ENCODE data around the gene MAPK8IP2. TPM values are rescaled to one million over a fixed set of nuclear protein-coding genes. Genes with fewer than 3 reads are reported as not detected.
A peak's percentile ranks its signal among the peaks of the same experiment; 100 is the strongest.

The MAPK8IP2 gene
- total and polyA plus RNA-seq, 2 of the 13 experiments (the other 11 are each of a cell fraction or from before 2014, with no cell fraction given): 1.3 to 2.6 TPM

DNA sequence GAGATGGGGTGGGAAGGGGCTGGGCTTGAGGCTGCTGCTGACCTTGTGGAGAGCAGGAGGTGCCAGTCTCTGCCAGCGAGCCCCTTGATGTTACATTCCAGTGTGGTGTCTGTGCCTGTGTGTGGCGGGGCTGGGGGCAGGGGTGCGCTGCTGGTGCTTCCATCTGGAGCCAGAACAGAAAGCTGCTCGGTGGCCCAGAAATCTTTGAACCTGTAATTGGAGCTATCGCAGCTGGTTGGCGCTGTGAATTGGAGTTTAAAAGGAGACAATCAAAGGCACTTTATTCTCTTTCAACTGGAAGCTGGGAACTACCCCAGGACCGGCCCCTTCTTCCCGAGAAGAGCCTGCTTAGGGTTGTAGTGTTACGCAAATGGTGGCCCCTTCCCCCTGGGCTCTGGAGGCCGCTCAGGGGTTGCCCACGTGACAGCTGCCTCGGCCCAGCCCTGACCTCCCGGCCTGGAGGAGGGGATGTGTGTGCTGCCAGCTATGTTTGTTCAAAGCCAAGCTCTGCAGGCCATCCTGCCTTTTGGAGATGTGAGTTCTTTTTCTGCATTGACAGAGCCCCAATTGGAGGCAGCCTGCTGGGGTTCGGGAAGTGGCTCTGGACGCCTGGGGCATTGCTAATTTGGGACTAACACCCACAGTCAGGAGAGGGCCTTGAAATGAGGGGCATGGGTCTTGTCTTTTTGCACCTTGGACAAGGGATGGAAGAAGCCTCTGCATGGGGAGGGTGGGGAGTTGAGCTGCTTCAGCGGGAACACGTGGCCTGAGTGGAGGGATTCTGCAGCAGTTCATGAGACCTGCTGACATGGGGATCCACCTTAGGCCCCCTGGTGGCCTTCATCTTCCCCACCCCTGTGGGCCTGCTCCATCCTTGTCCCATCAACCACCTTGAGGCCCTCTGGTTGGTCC lies 41.4 kb downstream of the MAPK8IP2 start (continued):
- TF ChIP-seq TRIM24 (CRISPR knock-in tag; IDR thresholded peaks at IDR 0.05) (no peak), AKAP8 (CRISPR knock-in tag; IDR thresholded peaks at IDR 0.05) (no peak), GATA4 (IDR thresholded peaks at IDR 0.05; ENCODE audit: borderline replicate concordance, low read depth) (no peak), HOXA5 (CRISPR knock-in tag; IDR thresholded peaks at IDR 0.05) (peak; percentile 84), HOXA7 (CRISPR knock-in tag; IDR thresholded peaks at IDR 0.05) (no peak), HIVEP1 (CRISPR knock-in tag; IDR thresholded peaks at IDR 0.05) (peak; percentile 87), NFIB (CRISPR knock-in tag; IDR thresholded peaks at IDR 0.05; ENCODE audit: borderline replicate concordance) (no peak), ZNF296 (CRISPR knock-in tag; conservative IDR thresholded peaks at IDR 0.05) (0 out of 2 replicates have a peak, but pooled peaks have one; percentile 15), ZNF616 (CRISPR knock-in tag; IDR thresholded peaks at IDR 0.05; ENCODE audit: low read depth) (no peak), BRD4 (CRISPR knock-in tag; IDR thresholded peaks at IDR 0.05) (no peak), PHB2 (IDR thresholded peaks at IDR 0.05; ENCODE audit: partially characterized antibody) (no peak), CC2D1A (CRISPR knock-in tag; IDR thresholded peaks at IDR 0.05) (no peak), HNRNPH1 (optimal IDR thresholded peaks at IDR 0.05; ENCODE audit: low read depth, low read length) (no peak), ZMYM2 (CRISPR knock-in tag; IDR thresholded peaks at IDR 0.05) (no peak), ZBTB3 (CRISPR knock-in tag; IDR thresholded peaks at IDR 0.05; ENCODE audit: borderline replicate concordance, low read depth) (no peak), SAP130 (CRISPR knock-in tag; IDR thresholded peaks at IDR 0.05; ENCODE audit: low read depth) (peak; percentile 87), PAWR (CRISPR knock-in tag; IDR thresholded peaks at IDR 0.05; ENCODE audit: borderline replicate concordance) (no peak), ZNF883 (CRISPR knock-in tag; IDR thresholded peaks at IDR 0.05; ENCODE audit: not compliant biosample characterization) (peak; percentile 3)
- TF ChIP-seq, protein P1, sequence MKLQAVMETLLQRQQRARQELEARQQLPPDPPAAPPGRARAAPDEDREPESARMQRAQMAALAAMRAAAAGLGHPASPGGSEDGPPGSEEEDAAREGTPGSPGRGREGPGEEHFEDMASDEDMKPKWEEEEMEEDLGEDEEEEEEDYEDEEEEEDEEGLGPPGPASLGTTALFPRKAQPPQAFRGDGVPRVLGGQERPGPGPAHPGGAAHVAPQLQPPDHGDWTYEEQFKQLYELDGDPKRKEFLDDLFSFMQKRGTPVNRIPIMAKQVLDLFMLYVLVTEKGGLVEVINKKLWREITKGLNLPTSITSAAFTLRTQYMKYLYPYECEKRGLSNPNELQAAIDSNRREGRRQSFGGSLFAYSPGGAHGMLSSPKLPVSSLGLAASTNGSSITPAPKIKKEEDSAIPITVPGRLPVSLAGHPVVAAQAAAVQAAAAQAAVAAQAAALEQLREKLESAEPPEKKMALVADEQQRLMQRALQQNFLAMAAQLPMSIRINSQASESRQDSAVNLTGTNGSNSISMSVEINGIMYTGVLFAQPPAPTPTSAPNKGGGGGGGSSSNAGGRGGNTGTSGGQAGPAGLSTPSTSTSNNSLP (IDR thresholded peaks at IDR 0.05; ENCODE audit: low read depth, low read length): peak; percentile 25; the same call in 1 of the 2 replicates
- TF ChIP-seq, protein P2, sequence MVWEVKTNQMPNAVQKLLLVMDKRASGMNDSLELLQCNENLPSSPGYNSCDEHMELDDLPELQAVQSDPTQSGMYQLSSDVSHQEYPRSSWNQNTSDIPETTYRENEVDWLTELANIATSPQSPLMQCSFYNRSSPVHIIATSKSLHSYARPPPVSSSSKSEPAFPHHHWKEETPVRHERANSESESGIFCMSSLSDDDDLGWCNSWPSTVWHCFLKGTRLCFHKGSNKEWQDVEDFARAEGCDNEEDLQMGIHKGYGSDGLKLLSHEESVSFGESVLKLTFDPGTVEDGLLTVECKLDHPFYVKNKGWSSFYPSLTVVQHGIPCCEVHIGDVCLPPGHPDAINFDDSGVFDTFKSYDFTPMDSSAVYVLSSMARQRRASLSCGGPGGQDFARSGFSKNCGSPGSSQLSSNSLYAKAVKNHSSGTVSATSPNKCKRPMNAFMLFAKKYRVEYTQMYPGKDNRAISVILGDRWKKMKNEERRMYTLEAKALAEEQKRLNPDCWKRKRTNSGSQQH (CRISPR knock-in tag; IDR thresholded peaks at IDR 0.05; ENCODE audit: low read depth): no peak
- TF ChIP-seq, protein P3, sequence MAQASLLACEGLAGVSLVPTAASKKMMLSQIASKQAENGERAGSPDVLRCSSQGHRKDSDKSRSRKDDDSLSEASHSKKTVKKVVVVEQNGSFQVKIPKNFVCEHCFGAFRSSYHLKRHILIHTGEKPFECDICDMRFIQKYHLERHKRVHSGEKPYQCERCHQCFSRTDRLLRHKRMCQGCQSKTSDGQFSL (CRISPR knock-in tag; IDR thresholded peaks at IDR 0.05): no peak
- TF ChIP-seq, protein P4, sequence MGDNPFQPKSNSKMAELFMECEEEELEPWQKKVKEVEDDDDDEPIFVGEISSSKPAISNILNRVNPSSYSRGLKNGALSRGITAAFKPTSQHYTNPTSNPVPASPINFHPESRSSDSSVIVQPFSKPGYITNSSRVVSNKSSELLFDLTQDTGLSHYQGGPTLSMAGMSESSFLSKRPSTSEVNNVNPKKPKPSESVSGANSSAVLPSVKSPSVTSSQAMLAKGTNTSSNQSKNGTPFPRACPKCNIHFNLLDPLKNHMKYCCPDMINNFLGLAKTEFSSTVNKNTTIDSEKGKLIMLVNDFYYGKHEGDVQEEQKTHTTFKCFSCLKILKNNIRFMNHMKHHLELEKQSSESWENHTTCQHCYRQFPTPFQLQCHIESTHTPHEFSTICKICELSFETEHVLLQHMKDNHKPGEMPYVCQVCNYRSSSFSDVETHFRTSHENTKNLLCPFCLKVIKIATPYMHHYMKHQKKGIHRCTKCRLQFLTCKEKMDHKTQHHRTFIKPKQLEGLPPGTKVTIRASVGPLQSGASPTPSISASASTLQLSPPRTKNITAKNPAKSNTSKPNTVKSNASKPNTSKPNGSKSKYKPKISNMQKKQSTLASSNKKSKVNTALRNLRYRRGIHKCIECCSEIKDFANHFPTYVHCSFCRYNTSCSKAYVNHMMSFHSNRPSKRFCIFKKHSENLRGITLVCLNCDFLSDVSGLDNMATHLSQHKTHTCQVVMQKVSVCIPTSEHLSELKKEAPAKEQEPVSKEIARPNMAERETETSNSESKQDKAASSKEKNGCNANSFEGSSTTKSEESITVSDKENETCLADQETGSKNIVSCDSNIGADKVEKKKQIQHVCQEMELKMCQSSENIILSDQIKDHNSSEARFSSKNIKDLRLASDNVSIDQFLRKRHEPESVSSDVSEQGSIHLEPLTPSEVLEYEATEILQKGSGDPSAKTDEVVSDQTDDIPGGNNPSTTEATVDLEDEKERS (CRISPR knock-in tag; IDR thresholded peaks at IDR 0.05): peak; percentile 21; the same call in 1 of the 2 replicates
